IPS-18a (cell line): Measurements from ENCODE around the gene CDK19.
"Not testable (repeated sequence)": the region's sequence is repeated elsewhere in the genome, so short reads cannot be mapped to it uniquely, and the experiment has no call there.

ENCODE experiments used
- H3K27ac ChIP-seq: one replicate; pipeline ENCODE4 v1.5.1; 2013; ENCODE audit warnings: low read length
- H3K27me3 ChIP-seq: one replicate; pipeline ENCODE4 v1.6.1; 2013; ENCODE audit warnings: mild to moderate bottlenecking, low read length; ENCODE audit not compliant: control insufficient read depth, insufficient read depth
- H3K36me3 ChIP-seq: one replicate; pipeline ENCODE4 v1.6.1; 2013; ENCODE audit warnings: low read depth, low read length; ENCODE audit not compliant: control insufficient read depth
- H3K4me1 ChIP-seq: one replicate; pipeline ENCODE4 v1.6.1; 2013; ENCODE audit warnings: low read depth, low read length; ENCODE audit not compliant: control insufficient read depth
- H3K4me3 ChIP-seq: one replicate; pipeline ENCODE4 v1.5.1; 2013; ENCODE audit warnings: low read length
- H3K9ac ChIP-seq: one replicate; pipeline ENCODE4 v1.6.1; 2013; ENCODE audit warnings: mild to moderate bottlenecking, low read length, moderate library complexity
- H3K9me3 ChIP-seq: one replicate; pipeline ENCODE4 v1.6.1; 2013; ENCODE audit warnings: low read depth, low read length; ENCODE audit not compliant: control insufficient read depth

CDK19 gene

DNA sequence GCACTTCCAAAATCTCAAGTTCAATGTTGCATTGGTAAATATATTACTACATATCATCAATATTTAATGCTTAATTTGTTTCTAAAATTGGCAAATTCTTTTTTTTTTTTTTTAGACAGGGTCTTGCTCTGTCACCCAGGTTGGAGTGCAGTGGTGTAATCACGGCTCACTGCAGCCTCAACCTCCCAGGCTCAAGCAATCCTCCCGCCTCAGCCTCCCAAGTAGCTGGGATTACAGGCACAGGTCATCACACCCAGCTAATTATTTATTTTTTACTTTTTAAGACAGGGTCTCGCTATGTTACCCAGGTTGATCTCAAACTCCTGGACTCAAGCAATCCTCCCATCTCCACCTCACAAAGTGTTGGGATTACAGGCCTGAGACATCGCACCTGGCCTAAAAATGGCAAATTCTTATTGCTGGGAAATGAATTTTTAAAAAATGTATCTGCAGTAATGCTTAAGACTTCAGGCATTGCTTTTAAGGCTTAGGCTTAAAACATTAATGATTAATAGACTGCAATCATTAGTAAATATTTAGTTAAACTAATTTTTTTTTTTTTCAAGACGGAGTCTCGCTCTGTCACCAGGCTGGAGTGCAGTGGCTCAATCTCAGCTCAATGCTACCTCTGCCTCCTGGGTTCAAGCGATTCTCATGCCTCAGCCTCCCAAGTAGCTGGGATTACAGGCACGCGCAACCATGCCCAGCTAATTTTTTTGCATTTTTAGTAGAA lies 61.2 kb downstream of the CDK19 start:
- H3K27ac ChIP-seq, H3K9ac ChIP-seq: not testable (repeated sequence)

GRCh38 chr6:110748453-110748852 lies 66.8 kb downstream of the CDK19 start:
- Histone ChIP-seq H3K4me3 (no peak overlapping the region), H3K27me3 (no peaks in the 10 kb centered on the region), H3K4me1 (no peaks in the 10 kb centered on the region), H3K9me3 (no peaks in the 10 kb centered on the region), H3K9ac (no peak overlapping the region), H3K36me3 (no peaks in the 10 kb centered on the region), H3K27ac (no peak overlapping the region)

More for the DNA sequence above, 61.2 kb downstream of the CDK19 start:
- H3K36me3 ChIP-seq, H3K4me3 ChIP-seq, H3K9me3 ChIP-seq, H3K4me1 ChIP-seq, H3K27me3 ChIP-seq: not testable (repeated sequence)

- no peaks in the 10 kb centered on the region for H3K27me3 ChIP-seq
- H3K9me3 ChIP-seq: peaks cover 1% of the 10 kb centered on the region
- H3K4me1 ChIP-seq: no peaks in the 10 kb centered on the region
- no peaks in the 10 kb centered on the region for H3K36me3 ChIP-seq
- no peak overlapping the region for H3K4me3 ChIP-seq
- H3K27ac ChIP-seq: no peak overlapping the region
- H3K9ac ChIP-seq: no peak overlapping the region
These were observed 68.6 kb downstream of the CDK19 start for GRCh38 chr6:110746680-110747079.

DNA sequence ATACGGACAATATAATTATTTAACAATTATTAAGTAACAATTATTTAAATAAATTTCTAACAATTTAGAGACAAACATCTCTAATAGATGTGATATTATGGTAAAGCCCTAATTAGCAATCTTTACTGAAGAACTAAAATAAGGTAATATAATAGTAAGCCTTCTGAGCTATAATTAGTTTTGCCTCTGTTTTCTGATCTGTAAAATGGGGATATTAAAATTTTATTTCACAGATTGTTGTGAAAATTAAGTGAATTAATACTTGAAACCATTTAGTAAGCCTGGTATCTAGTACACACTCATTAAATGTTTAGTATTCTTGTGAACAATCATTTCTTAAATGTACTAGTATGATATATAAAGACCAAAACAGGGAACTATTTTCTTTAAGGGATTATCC lies 70.3 kb downstream of the CDK19 start:
- Histone ChIP-seq H3K9me3 (peaks cover 4% of the 10 kb centered on the region), H3K27me3 (no peaks in the 10 kb centered on the region), H3K9ac (no peak overlapping the region), H3K4me3 (no peak overlapping the region), H3K27ac (no peak overlapping the region), H3K4me1 (no peaks in the 10 kb centered on the region), H3K36me3 (no peaks in the 10 kb centered on the region)

DNA sequence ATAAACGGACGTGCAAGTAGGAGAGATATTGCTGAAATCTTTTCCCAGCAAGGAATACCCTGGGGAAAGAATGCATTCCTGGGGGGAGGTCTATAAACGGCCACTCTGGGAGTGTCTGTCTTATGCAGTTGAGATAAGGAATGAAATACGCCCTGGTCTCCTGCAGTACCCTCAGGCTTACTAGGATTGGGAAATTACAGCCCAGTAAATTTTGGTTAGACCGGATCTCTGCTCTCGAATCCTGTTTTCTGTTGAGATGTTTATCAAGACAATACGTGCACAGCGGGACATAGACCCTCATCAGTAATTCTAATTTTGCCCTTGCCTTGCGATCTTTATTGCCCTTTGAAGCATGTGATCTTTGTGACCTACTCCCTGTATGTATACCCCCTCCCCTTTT lies 72.7 kb downstream of the CDK19 start:
- H3K4me1 ChIP-seq, H3K9ac ChIP-seq, H3K36me3 ChIP-seq, H3K27ac ChIP-seq, H3K9me3 ChIP-seq, H3K4me3 ChIP-seq, H3K27me3 ChIP-seq: not testable (repeated sequence)

DNA sequence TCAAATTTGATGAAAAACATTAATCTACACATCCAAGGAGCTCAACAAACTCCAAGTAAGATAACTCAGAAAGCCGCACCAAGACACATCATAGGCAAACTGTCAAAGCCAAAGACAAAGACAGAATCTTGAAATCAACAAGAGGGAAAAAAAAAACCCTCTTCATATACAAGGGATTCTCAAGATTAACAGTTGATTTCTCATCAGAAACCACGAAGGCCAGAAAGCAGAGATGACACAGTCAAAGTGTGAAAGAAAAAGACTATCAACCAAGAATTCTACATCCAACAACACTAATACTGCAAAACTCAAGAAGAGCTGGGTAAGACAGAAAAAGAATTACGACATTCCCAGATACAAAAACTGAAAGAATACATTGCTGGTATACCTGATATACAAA lies 73.8 kb downstream of the CDK19 start:
- Histone ChIP-seq H3K9me3 (peaks cover 4% of the 10 kb centered on the region), H3K27ac (no peak overlapping the region), H3K4me1 (no peaks in the 10 kb centered on the region), H3K4me3 (no peak overlapping the region), H3K36me3 (no peaks in the 10 kb centered on the region), H3K9ac (no peak overlapping the region), H3K27me3 (no peaks in the 10 kb centered on the region)

GRCh38 chr6:110738899-110739365 lies 76.3 kb downstream of the CDK19 start:
- Histone ChIP-seq H3K4me1 (no peaks in the 10 kb centered on the region), H3K4me3 (no peak overlapping the region), H3K9ac (no peak overlapping the region), H3K9me3 (peaks cover 4% of the 10 kb centered on the region), H3K27ac (no peak overlapping the region), H3K36me3 (no peaks in the 10 kb centered on the region), H3K27me3 (no peaks in the 10 kb centered on the region)

DNA sequence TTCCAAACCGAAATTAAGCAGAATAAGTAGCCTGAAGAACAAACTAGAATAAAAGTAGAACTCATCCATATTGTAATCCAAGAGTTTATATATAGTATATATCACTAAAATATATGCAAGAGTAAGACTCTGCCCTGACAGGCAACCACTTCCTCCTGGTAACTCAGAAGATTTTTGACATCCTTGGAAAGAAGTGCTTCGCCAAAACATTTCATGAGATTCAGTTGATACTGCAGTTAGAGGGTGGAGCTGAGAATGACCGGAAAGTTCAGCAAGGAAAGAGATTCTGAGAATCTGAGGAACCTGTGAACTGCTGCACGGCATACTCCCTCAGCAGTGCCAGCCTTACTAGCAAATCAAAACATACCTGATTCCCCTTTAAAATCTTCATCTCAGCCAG lies 79.6 kb downstream of the CDK19 start:
- Histone ChIP-seq H3K4me3 (no peak overlapping the region), H3K27ac (no peak overlapping the region), H3K27me3 (no peaks in the 10 kb centered on the region), H3K9me3 (no peaks in the 10 kb centered on the region), H3K9ac (no peak overlapping the region), H3K4me1 (no peaks in the 10 kb centered on the region), H3K36me3 (no peaks in the 10 kb centered on the region)

DNA sequence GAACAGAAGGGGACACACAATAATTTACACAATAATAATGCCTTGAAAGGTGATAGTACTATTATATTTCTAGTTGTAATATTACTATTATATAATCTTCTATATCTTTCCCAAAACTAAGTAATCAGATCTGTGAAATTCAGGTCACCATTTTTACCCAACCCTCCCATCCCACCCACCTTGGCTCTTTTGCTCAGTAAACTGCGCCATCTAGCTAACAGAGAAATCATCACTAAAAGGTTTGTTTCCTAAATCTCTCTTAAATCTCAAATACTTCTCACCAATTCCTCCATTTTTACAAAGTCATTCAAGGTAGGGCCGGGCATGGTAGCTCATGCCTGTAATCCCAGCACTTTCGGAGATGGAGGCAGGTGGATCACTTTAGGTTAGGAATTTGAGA lies 83.4 kb downstream of the CDK19 start:
- Histone ChIP-seq H3K9ac (no peak overlapping the region), H3K4me3 (no peak overlapping the region), H3K4me1 (no peaks in the 10 kb centered on the region), H3K27ac (no peak overlapping the region), H3K9me3 (no peaks in the 10 kb centered on the region), H3K36me3 (no peaks in the 10 kb centered on the region), H3K27me3 (no peaks in the 10 kb centered on the region)

GRCh38 chr6:110731196-110731595 lies 84.1 kb downstream of the CDK19 start:
- Histone ChIP-seq H3K9ac (no peak overlapping the region), H3K36me3 (no peaks in the 10 kb centered on the region), H3K9me3 (no peaks in the 10 kb centered on the region), H3K4me3 (no peak overlapping the region), H3K4me1 (no peaks in the 10 kb centered on the region), H3K27ac (no peak overlapping the region), H3K27me3 (no peaks in the 10 kb centered on the region)

- Histone ChIP-seq H3K9ac (no peak overlapping the region), H3K27me3 (no peaks in the 10 kb centered on the region), H3K4me1 (no peaks in the 10 kb centered on the region), H3K4me3 (no peak overlapping the region), H3K36me3 (no peaks in the 10 kb centered on the region), H3K9me3 (no peaks in the 10 kb centered on the region), H3K27ac (no peak overlapping the region)
These were observed 86.8 kb downstream of the CDK19 start for GRCh38 chr6:110728501-110728900.

DNA sequence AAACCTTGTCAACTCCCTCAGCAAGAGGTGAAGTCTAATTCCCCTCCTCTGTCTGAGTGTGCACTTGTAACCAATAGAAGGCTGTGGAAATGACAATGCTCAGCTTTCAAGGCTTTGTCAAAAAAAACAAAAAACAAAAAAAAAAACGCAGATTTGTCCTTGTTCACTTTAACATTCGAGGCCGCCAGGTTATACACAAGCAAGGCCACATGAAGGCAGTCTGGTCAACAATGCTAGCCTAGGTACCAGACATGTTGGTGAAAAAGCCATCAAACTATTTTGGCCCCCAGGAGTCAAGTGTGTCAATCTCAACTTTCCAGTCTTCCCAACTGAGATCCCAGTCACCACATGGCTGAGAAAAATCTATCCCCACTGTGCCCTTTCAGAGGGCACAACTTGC lies 92.3 kb downstream of the CDK19 start:
- Histone ChIP-seq H3K4me3 (no peak overlapping the region), H3K36me3 (no peaks in the 10 kb centered on the region), H3K27ac (no peak overlapping the region), H3K4me1 (peaks cover 4% of the 10 kb centered on the region), H3K9me3 (no peaks in the 10 kb centered on the region), H3K27me3 (no peaks in the 10 kb centered on the region), H3K9ac (no peak overlapping the region)
